H1 (cell line): ENCODE results near the gene ZFHX2. TPM values are rescaled to one million over a fixed set of nuclear protein-coding genes. Genes with fewer than 3 reads are reported as not detected.
A peak's percentile ranks its signal among the peaks of the same experiment; 100 is the strongest.

Source experiments
- CTCF ChIA-PET: fragments of 300-600 bp; sonication (Branson Sonifier 250); formaldehyde crosslinking; loops from one replicate; lab custom pipeline; 2021; ENCODE audit not compliant: partially characterized antibody; lab: Charles Lee
- POLR2A ChIA-PET: fragments of 300-600 bp; sonication (Branson Sonifier 250); formaldehyde crosslinking; loops from one replicate; lab custom pipeline; 2021; ENCODE audit warnings: inconsistent platforms; ENCODE audit not compliant: partially characterized antibody; lab: Charles Lee
- DNase-seq, 2 experiments: peaks; one replicate each; pipeline versions ENCODE4 v3.0.0 to v3.0.0-alpha.2; 2010 to 2022; ENCODE audit warnings: low spot score in 2 of 2, low read depth in 1 of 2, mixed read lengths in 1 of 2
- FAIRE-seq: peaks from 2 replicates; lab custom pipeline; 2011; peaks lifted over from hg19 to GRCh38; lab: Jason Lieb, UNC
- H2AFZ ChIP-seq: 2 replicates; pipeline ENCODE4 v1.8.1; 2012; ENCODE audit warnings: low read length, inconsistent platforms
- H2AK5ac ChIP-seq: 2 replicates; pipeline ENCODE4 v1.6.1; 2013; ENCODE audit warnings: low read depth, low read length
- H2BK120ac ChIP-seq: replicated peaks from 2 replicates; pipeline ENCODE3; 2013; ENCODE audit warnings: low read depth, low read length, inconsistent platforms
- H2BK12ac ChIP-seq: 2 replicates; pipeline ENCODE4 v1.6.1; 2013; ENCODE audit warnings: low read depth, low read length
- H2BK15ac ChIP-seq: 2 replicates; pipeline ENCODE4 v1.6.1; 2013; ENCODE audit warnings: low read length
- H2BK20ac ChIP-seq: 2 replicates; pipeline ENCODE4 v1.6.1; 2013; ENCODE audit warnings: low read length
- H2BK5ac ChIP-seq: 2 replicates; pipeline ENCODE4 v1.6.1; 2013; ENCODE audit warnings: low read depth, low read length
- H3K14ac ChIP-seq: 2 replicates; pipeline ENCODE4 v1.6.1; 2013; ENCODE audit warnings: inconsistent platforms; ENCODE audit not compliant: insufficient read length
- H3K18ac ChIP-seq: 2 replicates; pipeline ENCODE4 v1.6.1; 2013; ENCODE audit warnings: low read length; ENCODE audit errors: extremely low read depth
- H3K23ac ChIP-seq: 2 replicates; pipeline ENCODE4 v1.6.1; 2013; ENCODE audit warnings: inconsistent platforms; ENCODE audit not compliant: insufficient read length
- H3K23me2 ChIP-seq: 2 replicates; pipeline ENCODE4 v1.6.1; 2013; ENCODE audit warnings: low read depth, low read length
- H3K27ac ChIP-seq: 2 replicates; pipeline ENCODE4 v1.6.1; 2011; ENCODE audit warnings: low read depth, low read length, inconsistent platforms
- H3K27me3 ChIP-seq, 4 experiments: replicated peaks in 1 of 4; 1 replicate in 1 of 4; 2 replicates in 3 of 4; pipeline versions ENCODE4 v1.6.1 to v1.8.1; 2011 to 2013; ENCODE audit warnings: low read length in 3 of 4, mild to moderate bottlenecking in 3 of 4, inconsistent platforms in 2 of 4, mixed read lengths in 2 of 4, moderate library complexity in 1 of 4; ENCODE audit not compliant: control insufficient read depth in 3 of 4, insufficient read depth in 3 of 4; ENCODE audit errors: extremely low read depth in 1 of 4
- H3K36me3 ChIP-seq, 4 experiments: 2 replicates each; pipeline versions ENCODE4 v1.6.1 to v1.8.1; 2011 to 2013; ENCODE audit warnings: mild to moderate bottlenecking in 4 of 4, low read length in 3 of 4, moderate library complexity in 2 of 4, control low read depth in 1 of 4, inconsistent platforms in 1 of 4; ENCODE audit not compliant: insufficient read depth in 4 of 4, control insufficient read depth in 2 of 4
- H3K4ac ChIP-seq: replicated peaks from 2 replicates; pipeline ENCODE3; 2013; ENCODE audit warnings: low read length, low read depth, mixed read lengths, inconsistent platforms; ENCODE audit not compliant: insufficient read length
- H3K4me1 ChIP-seq, 4 experiments: replicated peaks in 1 of 4; 1 replicate in 1 of 4; 2 replicates in 3 of 4; pipeline versions ENCODE4 v1.6.1 to v1.8.1; 2011 to 2013; ENCODE audit warnings: low read length in 3 of 4, inconsistent platforms in 2 of 4, mixed read lengths in 1 of 4; ENCODE audit not compliant: insufficient read depth in 4 of 4, control insufficient read depth in 3 of 4
- H3K4me2 ChIP-seq, 2 experiments: 2 replicates each; pipeline versions ENCODE4 v1.6.1 to v1.8.1; 2011 to 2013; ENCODE audit warnings: low read depth in 2 of 2, low read length in 2 of 2, control low read depth in 1 of 2, inconsistent platforms in 1 of 2, mild to moderate bottlenecking in 1 of 2; ENCODE audit not compliant: insufficient read depth in 1 of 2
- H3K4me3 ChIP-seq, 4 experiments: fragments of 200-600, 300-600 bp in 1 of 4; sonication (generic), shearing (Covaris generic), sonication (Bioruptor Twin) in 1 of 4; 2 replicates each; pipeline versions ENCODE4 v1.5.1 to v1.8.1; 2011 to 2016; ENCODE audit warnings: low read length in 4 of 4, low read depth in 3 of 4, control low read depth in 2 of 4, inconsistent platforms in 2 of 4, mild to moderate bottlenecking in 2 of 4, mixed read lengths in 1 of 4, moderate library complexity in 1 of 4; ENCODE audit not compliant: insufficient read depth in 2 of 4; ENCODE audit errors: extremely low read depth in 1 of 4
- H3K56ac ChIP-seq: replicated peaks from 2 replicates; pipeline ENCODE3; 2013; ENCODE audit warnings: low read depth, mild to moderate bottlenecking, mixed read lengths, low read length, inconsistent platforms; ENCODE audit not compliant: insufficient read length
- H3K79me1 ChIP-seq: 2 replicates; pipeline ENCODE4 v1.6.1; 2013; ENCODE audit warnings: low read depth, low read length, control low read depth
- H3K79me2 ChIP-seq, 2 experiments: 2 replicates each; pipeline versions ENCODE4 v1.6.1 to v1.8.1; 2012 to 2013; ENCODE audit warnings: low read length in 2 of 2, mild to moderate bottlenecking in 2 of 2, inconsistent platforms in 1 of 2; ENCODE audit not compliant: insufficient read depth in 2 of 2, control insufficient read depth in 1 of 2
- H3K9ac ChIP-seq, 4 experiments: replicated peaks in 1 of 4; 1 replicate in 1 of 4; 2 replicates in 3 of 4; pipeline versions ENCODE4 v1.6.1 to v1.8.1; 2011 to 2013; ENCODE audit warnings: low read depth in 3 of 4, low read length in 3 of 4, control low read depth in 2 of 4, mild to moderate bottlenecking in 2 of 4, moderate library complexity in 2 of 4, inconsistent platforms in 1 of 4; ENCODE audit errors: extremely low read depth in 1 of 4
- H3K9me3 ChIP-seq, 2 experiments: 2 replicates each; pipeline versions ENCODE4 v1.6.1 to v1.8.1; 2012 to 2013; ENCODE audit warnings: mild to moderate bottlenecking in 2 of 2, moderate library complexity in 2 of 2, control low read depth in 1 of 2, inconsistent platforms in 1 of 2, low read depth in 1 of 2, low read length in 1 of 2, mixed read lengths in 1 of 2; ENCODE audit not compliant: insufficient read depth in 2 of 2
- H4K20me1 ChIP-seq, 2 experiments: replicated peaks in 1 of 2; 2 replicates each; pipeline versions ENCODE3 to v1.8.1; 2011 to 2013; ENCODE audit warnings: inconsistent platforms in 2 of 2, low read length in 2 of 2, mild to moderate bottlenecking in 1 of 2; ENCODE audit not compliant: insufficient read depth in 2 of 2, control insufficient read depth in 1 of 2
- H4K5ac ChIP-seq: 2 replicates; pipeline ENCODE4 v1.6.1; 2013; ENCODE audit warnings: low read length, low read depth, mixed read lengths, inconsistent platforms; ENCODE audit not compliant: insufficient read length
- H4K8ac ChIP-seq: 2 replicates; pipeline ENCODE4 v1.8.0; 2013; ENCODE audit warnings: mild to moderate bottlenecking, moderate library complexity, low read length, inconsistent platforms; ENCODE audit not compliant: insufficient read depth; ENCODE audit errors: extremely low read depth
- H4K91ac ChIP-seq: replicated peaks from 2 replicates; pipeline ENCODE3; 2013; ENCODE audit warnings: low read length, mixed read lengths, inconsistent platforms; ENCODE audit not compliant: insufficient read length
- FOSL1 ChIP-seq: IDR thresholded peaks from 2 replicates; pipeline ENCODE4 v1.6.1; 2011; ENCODE audit warnings: mild to moderate bottlenecking, low read depth, low read length, moderate library complexity; ENCODE audit not compliant: insufficient read depth
- KDM5A ChIP-seq: fragments of 200-600 bp; IDR thresholded peaks from 2 replicates; pipeline ENCODE4 v1.7.1; 2012; ENCODE audit warnings: mild to moderate bottlenecking, low read length, inconsistent platforms, mixed read lengths
- MAFK ChIP-seq: IDR thresholded peaks from 2 replicates; pipeline ENCODE4 v1.6.1; 2012; ENCODE audit warnings: low read depth, mild to moderate bottlenecking, improper control_type of control experiment, low read length
- POLR2A ChIP-seq, 2 experiments: IDR thresholded peaks; 1 replicate in 1 of 2; 2 replicates in 1 of 2; pipeline ENCODE4 v1.6.1; 2011; ENCODE audit warnings: low read depth in 2 of 2, low read length in 2 of 2, mild to moderate bottlenecking in 2 of 2; ENCODE audit errors: control extremely low read depth in 1 of 2
- SIX5 ChIP-seq: IDR thresholded peaks from 2 replicates; pipeline ENCODE4 v1.6.1; 2011; ENCODE audit warnings: mild to moderate bottlenecking, low read depth, low read length
- TAF1 ChIP-seq: IDR thresholded peaks from 2 replicates; pipeline ENCODE4 v1.6.1; 2011; ENCODE audit warnings: mild to moderate bottlenecking, low read depth, low read length
- TBP ChIP-seq: IDR thresholded peaks from 2 replicates; pipeline ENCODE4 v1.6.1; 2011; ENCODE audit warnings: low read depth, low read length, improper control_type of control experiment
- WGBS, 2 experiments: shearing (Covaris generic) in 1 of 2; methylation state at CpG; one replicate each; pipeline versions ENCODE4 v1.1.6 to v1.1.7; 2013 to 2015; ENCODE audit warnings: low lambda C conversion rate in 2 of 2, mixed read lengths in 2 of 2, inconsistent platforms in 1 of 2, low coverage in 1 of 2, missing lambda C conversion rate in 1 of 2; ENCODE audit not compliant: insufficient replicate concordance in 2 of 2, insufficient coverage in 1 of 2, insufficient read length in 1 of 2; ENCODE audit errors: extremely low coverage in 1 of 2, missing lambda C conversion rate in 1 of 2; 5-methylcytosine and 5-hydroxymethylcytosine counted together
- polyA plus RNA-seq, 7 experiments: library from polyadenylated mRNA; depleted of rRNA in 3 of 7; stranded (reverse) in 5 of 7; unstranded in 2 of 7; fragments of >200 nt in 5 of 7; fragments of 200-250 nt in 2 of 7; gene quantifications; 1 replicate in 5 of 7; 2 replicates in 1 of 7; 4 replicates in 1 of 7; pipeline versions ENCODE4 v1.2.1 to v1.2.3, GENCODE V29; 2011 to 2013; ENCODE audit warnings: missing spikeins in 2 of 7, mixed read lengths in 2 of 7
- total RNA-seq: library from RNA; stranded (reverse); fragmentation: NEBNext Ultra II Directional; extraction: Animal tissue kit (Norgen Biotek cat#: 25700); gene quantifications from 2 replicates; pipeline ENCODE4 v1.2.1, GENCODE V29; 2021
- TF ChIP-seq, protein P1 (sequence below): IDR thresholded peaks from 2 replicates; pipeline ENCODE4 v1.6.1; 2011; ENCODE audit warnings: low read depth, mild to moderate bottlenecking, low read length; ENCODE audit not compliant: insufficient read depth

The ZFHX2 gene
- total and polyA plus RNA-seq, 2 of the 8 experiments (the other 6 are each of a cell fraction or from before 2014, with no cell fraction given), result 2.7 to 27.0 TPM

DNA sequence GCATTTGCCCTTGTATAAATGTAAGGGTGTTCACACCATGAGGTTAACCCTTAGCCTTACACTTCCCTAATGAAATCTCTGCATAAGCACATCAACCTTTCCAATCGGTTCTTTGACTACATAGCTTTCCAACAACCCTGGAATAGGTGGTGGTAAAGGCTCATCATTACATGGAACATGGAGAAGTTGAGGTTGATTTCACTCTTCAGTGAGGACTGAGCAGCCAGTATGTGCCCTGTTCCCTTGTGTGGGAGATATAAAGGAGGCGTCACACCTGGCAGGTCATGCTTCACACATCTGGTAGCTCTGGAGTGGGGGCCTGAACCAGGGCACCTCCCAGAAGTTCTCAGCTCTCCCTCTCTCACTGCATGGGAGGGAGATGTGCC is 48.8 kb upstream of the ZFHX2 start:
- DNase-seq (no peak), FAIRE-seq (no peak)
- TF ChIP-seq, protein P1, sequence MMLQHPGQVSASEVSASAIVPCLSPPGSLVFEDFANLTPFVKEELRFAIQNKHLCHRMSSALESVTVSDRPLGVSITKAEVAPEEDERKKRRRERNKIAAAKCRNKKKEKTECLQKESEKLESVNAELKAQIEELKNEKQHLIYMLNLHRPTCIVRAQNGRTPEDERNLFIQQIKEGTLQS, result no peak
- TF ChIP-seq MAFK (no peak), POLR2A (IDR thresholded peaks at IDR 0.05; ENCODE audit: control extremely low read depth in 1 of 2, low read depth in 2 of 2, low read length in 2 of 2) (no peak), TAF1 (no peak), TBP (no peak), KDM5A (no peak), FOSL1 (no peak), SIX5 (no peak)
- Histone ChIP-seq H4K91ac (peak overlapping the region; percentile 19), H3K56ac (no peak overlapping the region), H3K27me3 (no peaks in the 10 kb centered on the region), H4K5ac (no peak overlapping the region), H3K9me3 (no peaks in the 10 kb centered on the region), H3K4me2 (no peak overlapping the region), H2AFZ (no peak overlapping the region), H3K18ac (no peak overlapping the region), H3K4me1 (no peaks in the 10 kb centered on the region), H3K4me3 (no peak overlapping the region), H2AK5ac (no peak overlapping the region), H3K9ac (no peak overlapping the region), H3K4ac (no peak overlapping the region), H2BK12ac (no peak overlapping the region), H2BK20ac (no peak overlapping the region), H3K79me1 (no peaks in the 10 kb centered on the region), H3K23me2 (no peaks in the 10 kb centered on the region), H4K20me1 (no peaks in the 10 kb centered on the region), H3K14ac (no peak overlapping the region), H3K36me3 (no peaks in the 10 kb centered on the region), H3K23ac (no peak overlapping the region), H2BK120ac (no peak overlapping the region), H2BK5ac (no peak overlapping the region), H3K27ac (no peak overlapping the region), H2BK15ac (no peak overlapping the region), H4K8ac (no peak overlapping the region), H3K79me2 (no peaks in the 10 kb centered on the region)
- CTCF ChIA-PET, result no interaction called here
- POLR2A ChIA-PET, result interaction anchor here (1.5 to 1.9 kb wide), 2 partner anchors 11 to 17 kb away, joined by 4 read pairs; no protein-coding TSS in a partner anchor
- 77% methylated on average over 2 of the region's 2 CpGs; no CpG with 5 or more reads in 1 of the 2 experiments for WGBS, 2 experiments
